HepG2 (cell line): ENCODE results near the gene RASD1. TPM values are rescaled to one million over a fixed set of nuclear protein-coding genes. Genes with fewer than 3 reads are reported as not detected.

Experiments used
- ARNT ChIP-seq: fragments of 450-650 bp; IDR thresholded peaks from 2 replicates; pipeline ENCODE4 v1.6.1; 2017
- CBX2 ChIP-seq, 2 experiments: fragments of 200-600 bp in 1 of 2; sonication (generic); formaldehyde crosslinking in 1 of 2; IDR thresholded peaks; 2 replicates each; pipeline versions ENCODE4 v1.7.0 to v1.8.1; 2018 to 2022; ENCODE audit warnings: low read depth in 2 of 2, low read length in 1 of 2, mild to moderate bottlenecking in 1 of 2, missing genetic modification reagents in 1 of 2
- CREBL2 ChIP-seq: sonication (generic); formaldehyde crosslinking; IDR thresholded peaks from 2 replicates; pipeline ENCODE4 v1.8.1; 2023; ENCODE audit warnings: missing genetic modification reagents, mild to moderate bottlenecking, borderline replicate concordance
- E2F2 ChIP-seq: sonication (generic); formaldehyde crosslinking; IDR thresholded peaks from 2 replicates; pipeline ENCODE4 v1.4.0; 2020; ENCODE audit warnings: missing genetic modification reagents, borderline replicate concordance
- EP300 ChIP-seq, 3 experiments: sonication (generic) in 1 of 3; formaldehyde crosslinking in 1 of 3; IDR thresholded peaks; 2 replicates each; pipeline versions ENCODE4 v1.5.1 to v1.6.1; 2011 to 2020; ENCODE audit warnings: low read depth in 2 of 3, low read length in 2 of 3, borderline replicate concordance in 1 of 3, improper control_type of control experiment in 1 of 3, mild to moderate bottlenecking in 1 of 3, missing genetic modification reagents in 1 of 3, moderate library complexity in 1 of 3
- HIC2 ChIP-seq: sonication (generic); formaldehyde crosslinking; IDR thresholded peaks from 2 replicates; pipeline ENCODE4 v1.9.0; 2022; ENCODE audit warnings: low read depth, missing genetic modification reagents
- MYC ChIP-seq: sonication (generic); formaldehyde crosslinking; IDR thresholded peaks from 2 replicates; pipeline ENCODE4 v1.9.0; 2021; ENCODE audit warnings: missing genetic modification reagents, borderline replicate concordance
- PRMT3 ChIP-seq: sonication (generic); formaldehyde crosslinking; IDR thresholded peaks from 2 replicates; pipeline ENCODE4 v1.8.1; 2022; ENCODE audit warnings: low read depth, mild to moderate bottlenecking, moderate library complexity, missing genetic modification reagents, borderline replicate concordance
- RARG ChIP-seq: sonication (generic); formaldehyde crosslinking; IDR thresholded peaks from 2 replicates; pipeline ENCODE4 v1.4.0; 2020; ENCODE audit warnings: low read depth, mild to moderate bottlenecking, missing genetic modification reagents
- THAP8 ChIP-seq: sonication (generic); formaldehyde crosslinking; IDR thresholded peaks from 2 replicates; pipeline ENCODE4 v1.5.1; 2020; ENCODE audit warnings: missing genetic modification reagents, mild to moderate bottlenecking, borderline replicate concordance
- ZC3H4 ChIP-seq: sonication (generic); formaldehyde crosslinking; IDR thresholded peaks from 2 replicates; pipeline ENCODE4 v1.4.0; 2020; ENCODE audit warnings: missing genetic modification reagents, borderline replicate concordance
- ZFYVE20 ChIP-seq: sonication (generic); formaldehyde crosslinking; IDR thresholded peaks from 2 replicates; pipeline ENCODE4 v1.8.0; 2023; ENCODE audit warnings: low read depth, mild to moderate bottlenecking, moderate library complexity, missing genetic modification reagents, borderline replicate concordance
- ZNF3 ChIP-seq: IDR thresholded peaks from 2 replicates; pipeline ENCODE4 v1.7.0; 2017; ENCODE audit warnings: inconsistent platforms
- ZNF331 ChIP-seq: sonication (generic); formaldehyde crosslinking; IDR thresholded peaks from 2 replicates; pipeline ENCODE4 v1.4.0; 2020; ENCODE audit warnings: missing genetic modification reagents
- ZNF367 ChIP-seq: sonication (generic); formaldehyde crosslinking; IDR thresholded peaks from 2 replicates; pipeline ENCODE4 v1.4.0; 2020; ENCODE audit warnings: missing genetic modification reagents, borderline replicate concordance
- ZNF75D ChIP-seq: sonication (generic); formaldehyde crosslinking; IDR thresholded peaks from 2 replicates; pipeline ENCODE4 v1.8.1; 2023; ENCODE audit warnings: missing genetic modification reagents, mild to moderate bottlenecking, borderline replicate concordance
- ZNF780A ChIP-seq: sonication (generic); formaldehyde crosslinking; IDR thresholded peaks from 2 replicates; pipeline ENCODE4 v1.8.0; 2022; ENCODE audit warnings: mild to moderate bottlenecking, missing genetic modification reagents, moderate library complexity
- polyA plus RNA-seq, 8 experiments: library from polyadenylated mRNA; depleted of rRNA in 3 of 8; stranded (reverse) in 7 of 8; unstranded in 1 of 8; fragments of >200 nt; fragmentation: Illumina TruSeq in 4 of 8; extraction: Trizol in 4 of 8; gene quantifications; 2 replicates each; pipeline versions ENCODE4 v1.2.1 to v1.2.3, GENCODE V29; 2011 to 2016; ENCODE audit warnings: low read depth in 4 of 8, missing spikeins in 1 of 8, mixed read lengths in 1 of 8; ENCODE audit not compliant: insufficient read depth in 1 of 8
- total RNA-seq, 5 experiments: library from RNA; depleted of rRNA; stranded (reverse); fragments of >200 nt; fragmentation: Illumina TruSeq; extraction: Trizol; gene quantifications; 2 replicates each; pipeline ENCODE4 v1.2.3, GENCODE V29; 2016; ENCODE audit warnings: low read depth in 1 of 5
- TF ChIP-seq, protein P1 (sequence below): sonication (generic); formaldehyde crosslinking; IDR thresholded peaks from 2 replicates; pipeline ENCODE4 v1.4.0; 2020; ENCODE audit warnings: mild to moderate bottlenecking, missing genetic modification reagents
- TF ChIP-seq, protein P2 (sequence below): sonication (generic); formaldehyde crosslinking; conservative IDR thresholded peaks from 2 replicates; pipeline ENCODE4 v1.8.0; 2022; ENCODE audit warnings: mild to moderate bottlenecking, moderate library complexity, missing genetic modification reagents

RASD1 gene
- total and polyA plus RNA-seq, 2 of the 13 experiments (the other 11 are each of a cell fraction or from before 2014, with no cell fraction given), result 1.6 to 4.2 TPM

DNA sequence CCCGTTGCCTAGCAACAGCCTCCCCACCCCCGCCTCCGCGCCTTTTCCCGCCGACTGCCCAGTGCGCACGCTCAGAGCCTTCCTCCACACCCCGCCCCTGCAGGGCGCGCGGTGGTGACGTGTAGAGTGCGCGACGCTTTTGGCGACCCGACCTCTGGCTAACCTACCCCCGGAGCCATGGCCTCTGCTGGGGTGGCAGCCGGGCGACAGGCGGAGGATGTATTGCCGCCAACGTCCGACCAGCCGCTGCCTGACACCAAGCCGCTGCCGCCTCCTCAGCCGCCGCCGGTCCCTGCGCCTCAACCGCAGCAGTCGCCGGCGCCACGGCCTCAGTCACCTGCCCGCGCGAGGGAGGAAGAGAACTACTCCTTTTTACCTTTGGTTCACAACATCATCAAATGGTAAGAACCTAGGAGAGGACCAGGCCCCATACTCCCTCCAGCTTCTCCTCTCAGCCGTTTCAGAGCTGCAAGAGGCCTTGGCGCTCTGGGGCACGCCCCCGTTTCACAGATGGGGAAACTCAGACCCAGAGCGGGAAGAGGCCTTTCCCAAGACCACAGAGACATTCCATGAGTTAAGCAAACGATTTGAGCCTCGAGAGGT lies 19.2 kb downstream of the RASD1 start, which contains the start of gene MED9 (continued):
- TF ChIP-seq, protein P1, sequence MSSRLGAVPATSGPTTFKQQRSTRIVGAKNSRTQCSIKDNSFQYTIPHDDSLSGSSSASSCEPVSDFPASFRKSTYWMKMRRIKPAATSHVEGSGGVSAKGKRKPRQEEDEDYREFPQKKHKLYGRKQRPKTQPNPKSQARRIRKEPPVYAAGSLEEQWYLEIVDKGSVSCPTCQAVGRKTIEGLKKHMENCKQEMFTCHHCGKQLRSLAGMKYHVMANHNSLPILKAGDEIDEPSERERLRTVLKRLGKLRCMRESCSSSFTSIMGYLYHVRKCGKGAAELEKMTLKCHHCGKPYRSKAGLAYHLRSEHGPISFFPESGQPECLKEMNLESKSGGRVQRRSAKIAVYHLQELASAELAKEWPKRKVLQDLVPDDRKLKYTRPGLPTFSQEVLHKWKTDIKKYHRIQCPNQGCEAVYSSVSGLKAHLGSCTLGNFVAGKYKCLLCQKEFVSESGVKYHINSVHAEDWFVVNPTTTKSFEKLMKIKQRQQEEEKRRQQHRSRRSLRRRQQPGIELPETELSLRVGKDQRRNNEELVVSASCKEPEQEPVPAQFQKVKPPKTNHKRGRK (CRISPR knock-in tag), result no peak
- TF ChIP-seq RARG (CRISPR knock-in tag) (no peak), PRMT3 (CRISPR knock-in tag) (no peak), ZNF331 (CRISPR knock-in tag) (peak; percentile 49; the same call in 1 of the 2 replicates), ZNF75D (CRISPR knock-in tag) (no peak), E2F2 (CRISPR knock-in tag) (peak; percentile 94; the same call in 1 of the 2 replicates), EP300 (IDR thresholded peaks at IDR 0.05; ENCODE audit: low read depth in 2 of 2, low read length in 2 of 2) (0 out of 4 replicates have a peak, but pooled peaks of 1 of the 2 experiments have one; percentile 23), EP300 (CRISPR knock-in tag; IDR thresholded peaks at IDR 0.05; ENCODE audit: borderline replicate concordance) (peak; percentile 44; the same call in 1 of the 2 replicates), ARNT (no peak), CREBL2 (CRISPR knock-in tag) (no peak), THAP8 (no peak), MYC (CRISPR knock-in tag) (peak; percentile 78), ZNF367 (CRISPR knock-in tag) (peak; percentile 77), ZFYVE20 (CRISPR knock-in tag) (no peak), ZNF3 (CRISPR knock-in tag) (no peak), CBX2 (IDR thresholded peaks at IDR 0.05; ENCODE audit: low read depth, low read length) (no peak), CBX2 (CRISPR knock-in tag; IDR thresholded peaks at IDR 0.05; ENCODE audit: low read depth) (no peak), HIC2 (CRISPR knock-in tag) (no peak; the same call in 1 of the 2 replicates), ZC3H4 (CRISPR knock-in tag) (no peak), ZNF780A (CRISPR knock-in tag) (peak; percentile 68; the same call in 1 of the 2 replicates)
- TF ChIP-seq, protein P2, sequence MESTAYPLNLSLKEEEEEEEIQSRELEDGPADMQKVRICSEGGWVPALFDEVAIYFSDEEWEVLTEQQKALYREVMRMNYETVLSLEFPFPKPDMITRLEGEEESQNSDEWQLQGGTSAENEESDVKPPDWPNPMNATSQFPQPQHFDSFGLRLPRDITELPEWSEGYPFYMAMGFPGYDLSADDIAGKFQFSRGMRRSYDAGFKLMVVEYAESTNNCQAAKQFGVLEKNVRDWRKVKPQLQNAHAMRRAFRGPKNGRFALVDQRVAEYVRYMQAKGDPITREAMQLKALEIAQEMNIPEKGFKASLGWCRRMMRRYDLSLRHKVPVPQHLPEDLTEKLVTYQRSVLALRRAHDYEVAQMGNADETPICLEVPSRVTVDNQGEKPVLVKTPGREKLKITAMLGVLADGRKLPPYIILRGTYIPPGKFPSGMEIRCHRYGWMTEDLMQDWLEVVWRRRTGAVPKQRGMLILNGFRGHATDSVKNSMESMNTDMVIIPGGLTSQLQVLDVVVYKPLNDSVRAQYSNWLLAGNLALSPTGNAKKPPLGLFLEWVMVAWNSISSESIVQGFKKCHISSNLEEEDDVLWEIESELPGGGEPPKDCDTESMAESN, result no peak; the same call in 1 of the 2 replicates
